Spleen (tissue), 7 donors: ENCODE results near the gene A2ML1.

ENCODE experiments used
- POLR2A ChIP-seq, 3 donors: fragments of 450-650 bp; IDR thresholded peaks; one replicate each; pipeline ENCODE4 v1.5.1; 2017; ENCODE audit warnings: antibody characterized with exemption in 3 of 3, mild to moderate bottlenecking in 1 of 3
- TF ChIP-seq, protein P1 (sequence below), 11 experiments: fragments of 200-600 bp in 7 of 11; fragments of 450-650 bp in 4 of 11; sonication (generic) in 4 of 11; IDR thresholded peaks in 8 of 11; conservative IDR thresholded peaks in 3 of 11; 1 replicate in 7 of 11; 2 replicates in 4 of 11; pipeline versions ENCODE4 v1.4.0 to v1.8.0; 2016 to 2021; ENCODE audit warnings: antibody characterized with exemption in 11 of 11, inconsistent platforms in 4 of 11, mild to moderate bottlenecking in 1 of 11
- donor health status: DM: no; HTN: no; CAD: no; lungs with moderate emphysema.
- donor health status: DM: no; HTN: no; CAD: no.
- donor health status: DM: no; HTN: no; CAD: no.

DNA sequence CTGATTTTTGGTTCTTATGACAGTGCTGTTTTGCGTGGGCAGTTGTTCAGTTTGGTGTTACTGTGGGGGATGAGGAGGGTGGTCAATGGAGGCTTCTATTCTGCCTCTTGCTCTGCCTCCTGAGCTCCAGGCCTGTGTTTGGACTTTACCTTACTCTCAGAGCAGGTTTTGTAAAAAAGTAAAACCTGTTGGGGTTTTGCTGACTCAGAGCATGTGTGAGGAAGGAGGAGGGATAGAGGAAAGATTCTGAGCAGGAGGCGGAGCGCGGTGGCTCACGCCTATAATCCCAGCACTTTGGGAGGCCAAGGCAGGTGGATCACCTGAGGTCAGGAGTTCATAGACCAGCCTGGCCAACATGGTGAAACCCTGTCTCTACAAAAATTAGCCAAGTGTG is 6.7 kb downstream of the A2ML1 start:
- TF ChIP-seq, protein P1, sequence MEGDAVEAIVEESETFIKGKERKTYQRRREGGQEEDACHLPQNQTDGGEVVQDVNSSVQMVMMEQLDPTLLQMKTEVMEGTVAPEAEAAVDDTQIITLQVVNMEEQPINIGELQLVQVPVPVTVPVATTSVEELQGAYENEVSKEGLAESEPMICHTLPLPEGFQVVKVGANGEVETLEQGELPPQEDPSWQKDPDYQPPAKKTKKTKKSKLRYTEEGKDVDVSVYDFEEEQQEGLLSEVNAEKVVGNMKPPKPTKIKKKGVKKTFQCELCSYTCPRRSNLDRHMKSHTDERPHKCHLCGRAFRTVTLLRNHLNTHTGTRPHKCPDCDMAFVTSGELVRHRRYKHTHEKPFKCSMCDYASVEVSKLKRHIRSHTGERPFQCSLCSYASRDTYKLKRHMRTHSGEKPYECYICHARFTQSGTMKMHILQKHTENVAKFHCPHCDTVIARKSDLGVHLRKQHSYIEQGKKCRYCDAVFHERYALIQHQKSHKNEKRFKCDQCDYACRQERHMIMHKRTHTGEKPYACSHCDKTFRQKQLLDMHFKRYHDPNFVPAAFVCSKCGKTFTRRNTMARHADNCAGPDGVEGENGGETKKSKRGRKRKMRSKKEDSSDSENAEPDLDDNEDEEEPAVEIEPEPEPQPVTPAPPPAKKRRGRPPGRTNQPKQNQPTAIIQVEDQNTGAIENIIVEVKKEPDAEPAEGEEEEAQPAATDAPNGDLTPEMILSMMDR (IDR thresholded peaks at IDR 0.05 in 8 of 11, conservative IDR thresholded peaks at IDR 0.05 in 3 of 11), result no peak
- no peak for TF ChIP-seq POLR2A (IDR thresholded peaks at IDR 0.05)
